OCI-LY3 (cell line): ENCODE measurements around the gene SGPP1.

ENCODE experiments used
- EZH2phosphoT487 ChIP-seq: fragments of 200-600 bp; shearing (Covaris generic); IDR thresholded peaks from 2 replicates; pipeline ENCODE4 v1.6.1; 2018; ENCODE audit warnings: antibody characterized with exemption, mixed run types, low read depth
- TF ChIP-seq, protein P1 (sequence below): fragments of 200-600, 300-600 bp; sonication (generic); IDR thresholded peaks from 2 replicates; pipeline ENCODE4 v1.5.1; 2014; ENCODE audit warnings: antibody characterized with exemption, low read length, low read depth

DNA sequence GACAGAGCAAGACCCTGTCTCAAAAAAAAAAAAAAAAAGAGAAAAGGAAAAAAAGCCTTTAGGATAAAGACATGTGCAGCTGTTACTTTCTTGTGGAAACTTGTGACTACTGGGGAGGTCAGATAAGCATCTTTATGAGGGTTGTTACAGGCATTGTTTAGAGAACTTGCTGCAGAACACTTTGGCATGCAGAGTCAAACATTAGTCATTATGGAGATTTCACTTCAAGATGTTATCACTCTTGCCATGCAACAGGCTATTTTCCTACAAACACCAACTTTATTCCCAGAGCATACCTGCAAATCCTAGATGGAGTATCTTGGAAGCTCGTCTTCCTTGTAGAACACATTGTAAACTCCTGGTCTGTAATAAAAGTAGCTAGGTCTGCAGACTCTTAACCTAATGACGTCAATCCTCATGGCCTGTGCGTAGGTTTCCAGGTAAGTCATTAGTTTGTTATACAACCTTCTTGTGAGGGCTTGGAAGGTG, 49.9 kb downstream of the SGPP1 start:
- TF ChIP-seq, protein P1, sequence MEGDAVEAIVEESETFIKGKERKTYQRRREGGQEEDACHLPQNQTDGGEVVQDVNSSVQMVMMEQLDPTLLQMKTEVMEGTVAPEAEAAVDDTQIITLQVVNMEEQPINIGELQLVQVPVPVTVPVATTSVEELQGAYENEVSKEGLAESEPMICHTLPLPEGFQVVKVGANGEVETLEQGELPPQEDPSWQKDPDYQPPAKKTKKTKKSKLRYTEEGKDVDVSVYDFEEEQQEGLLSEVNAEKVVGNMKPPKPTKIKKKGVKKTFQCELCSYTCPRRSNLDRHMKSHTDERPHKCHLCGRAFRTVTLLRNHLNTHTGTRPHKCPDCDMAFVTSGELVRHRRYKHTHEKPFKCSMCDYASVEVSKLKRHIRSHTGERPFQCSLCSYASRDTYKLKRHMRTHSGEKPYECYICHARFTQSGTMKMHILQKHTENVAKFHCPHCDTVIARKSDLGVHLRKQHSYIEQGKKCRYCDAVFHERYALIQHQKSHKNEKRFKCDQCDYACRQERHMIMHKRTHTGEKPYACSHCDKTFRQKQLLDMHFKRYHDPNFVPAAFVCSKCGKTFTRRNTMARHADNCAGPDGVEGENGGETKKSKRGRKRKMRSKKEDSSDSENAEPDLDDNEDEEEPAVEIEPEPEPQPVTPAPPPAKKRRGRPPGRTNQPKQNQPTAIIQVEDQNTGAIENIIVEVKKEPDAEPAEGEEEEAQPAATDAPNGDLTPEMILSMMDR, result no peak
- no peak for TF ChIP-seq EZH2phosphoT487
